Hematopoietic multipotent progenitor cell (in vitro differentiated cells): Measurements from ENCODE around the gene PFDN4. TPM values are rescaled to one million over a fixed set of nuclear protein-coding genes. Genes with fewer than 3 reads are reported as not detected.
"Not testable (repeated sequence)": the region's sequence is repeated elsewhere in the genome, so short reads cannot be mapped to it uniquely, and the experiment has no call there.

Experiments
- DNase-seq, 3 donors: peaks; one replicate each; pipeline ENCODE4 v3.0.0-alpha.2; 2011 to 2015; ENCODE audit warnings: low read depth in 2 of 3, low spot score in 2 of 3
- total RNA-seq: library from RNA; depleted of rRNA; stranded (reverse); fragments of >200 nt; gene quantifications from one replicate; pipeline ENCODE4 v1.2.3, GENCODE V29; 2012

The PFDN4 gene
- total RNA-seq, 1 donor = 7.8 TPM

- DNase-seq = no peak
Observed at GRCh38 chr20:54263116-54263690, 55.3 kb downstream of the PFDN4 start.

GRCh38 chr20:54265791-54266190, 57.9 kb downstream of the PFDN4 start:
- not testable (repeated sequence) for DNase-seq

GRCh38 chr20:54266844-54267243, 59.0 kb downstream of the PFDN4 start:
- no peak for DNase-seq

- peak in 2 of 3 donors; percentile 10 to 11 for DNase-seq
Observed at GRCh38 chr20:54267483-54268003, 59.7 kb downstream of the PFDN4 start.

GRCh38 chr20:54268941-54269340, 61.1 kb downstream of the PFDN4 start:
- DNase-seq = no peak

Other genes with a start within 250 kb of the PFDN4 start
- gene BCAS1, start 137.5 kb upstream of the PFDN4 start, total RNA-seq = not detected
- 0.27 TPM for gene CYP24A1, start 34.1 kb upstream of the PFDN4 start, total RNA-seq